GM21576 (cell line): ENCODE results near the gene GRAMD1A.
"Not testable (repeated sequence)": the region's sequence is repeated elsewhere in the genome, so short reads cannot be mapped to it uniquely, and the experiment has no call there.

Experiments used
- ATAC-seq: cut with Tn5 transposase; IDR thresholded peaks from one replicate; pipeline ENCODE4 v1.9.1; 2021; ENCODE audit warnings: mild to moderate bottlenecking, moderate library complexity; ENCODE audit not compliant: unreplicated experiment

The GRAMD1A gene

GRCh38 chr19:35051268-35051667 is 51.1 kb downstream of the GRAMD1A start:
- ATAC-seq = not testable (repeated sequence)

GRCh38 chr19:35051796-35052195 is 51.7 kb downstream of the GRAMD1A start:
- no peak for ATAC-seq

GRCh38 chr19:35052599-35053190 is 52.6 kb downstream of the GRAMD1A start:
- ATAC-seq = no peak

- ATAC-seq = no peak
Measured at GRCh38 chr19:35053667-35054293, 53.7 kb downstream of the GRAMD1A start.

GRCh38 chr19:35054626-35055025 is 54.5 kb downstream of the GRAMD1A start:
- no peak for ATAC-seq

- ATAC-seq = no peak
Measured at GRCh38 chr19:35055715-35056179, 55.6 kb downstream of the GRAMD1A start.

GRCh38 chr19:35056513-35057063 is 56.5 kb downstream of the GRAMD1A start:
- ATAC-seq = no peak

GRCh38 chr19:35058370-35058769 is 58.2 kb downstream of the GRAMD1A start:
- ATAC-seq = no peak

GRCh38 chr19:35059006-35059798 is 59.1 kb downstream of the GRAMD1A start:
- ATAC-seq = no peak

- no peak for ATAC-seq
Measured at GRCh38 chr19:35059799-35060091, 59.6 kb downstream of the GRAMD1A start.

- no peak for ATAC-seq
Measured at GRCh38 chr19:35060160-35060855, 60.2 kb downstream of the GRAMD1A start.

GRCh38 chr19:35061583-35062373 is 61.7 kb downstream of the GRAMD1A start:
- ATAC-seq = no peak

- no peak for ATAC-seq
Measured at GRCh38 chr19:35062942-35063341, 62.8 kb downstream of the GRAMD1A start.

GRCh38 chr19:35063940-35064818 is 64.1 kb downstream of the GRAMD1A start:
- no peak for ATAC-seq

GRCh38 chr19:35065574-35065973 is 65.5 kb downstream of the GRAMD1A start:
- no peak for ATAC-seq

GRCh38 chr19:35066121-35066520 is 66.0 kb downstream of the GRAMD1A start:
- ATAC-seq = no peak

GRCh38 chr19:35066691-35067563 is 66.8 kb downstream of the GRAMD1A start:
- no peak for ATAC-seq

GRCh38 chr19:35068941-35069634 is 69.0 kb downstream of the GRAMD1A start:
- no peak for ATAC-seq
